Omental fat pad (tissue), 4 donors: ENCODE data around the gene PKNOX2. TPM values are rescaled to one million over a fixed set of nuclear protein-coding genes. Genes with fewer than 3 reads are reported as not detected.

Experiments used
- ATAC-seq: fragments of 150-250 bp; one replicate; pipeline ENCODE4 v1.9.1; 2016; ENCODE audit warnings: mild to moderate bottlenecking, moderate library complexity; ENCODE audit not compliant: low FRiP score
- DNase-seq: peaks from one replicate; pipeline ENCODE4 v3.0.0-alpha.2; 2019; ENCODE audit warnings: low spot score
- total RNA-seq, 4 donors: library from RNA; depleted of rRNA; stranded (reverse); fragments of >200 nt; gene quantifications; one replicate each; pipeline ENCODE4 v1.1.0, GENCODE V29; 2016
- TF ChIP-seq, protein P1 (sequence below), 3 donors: fragments of 450-650 bp; IDR thresholded peaks; one replicate each; pipeline ENCODE4 v1.5.1; 2016 to 2017; ENCODE audit warnings: antibody characterized with exemption in 3 of 3, mild to moderate bottlenecking in 3 of 3, moderate library complexity in 2 of 3

The PKNOX2 gene
- total RNA-seq, 4 donors from 2014 or later: 0.19 to 2.7 (median 0.82) TPM

DNA sequence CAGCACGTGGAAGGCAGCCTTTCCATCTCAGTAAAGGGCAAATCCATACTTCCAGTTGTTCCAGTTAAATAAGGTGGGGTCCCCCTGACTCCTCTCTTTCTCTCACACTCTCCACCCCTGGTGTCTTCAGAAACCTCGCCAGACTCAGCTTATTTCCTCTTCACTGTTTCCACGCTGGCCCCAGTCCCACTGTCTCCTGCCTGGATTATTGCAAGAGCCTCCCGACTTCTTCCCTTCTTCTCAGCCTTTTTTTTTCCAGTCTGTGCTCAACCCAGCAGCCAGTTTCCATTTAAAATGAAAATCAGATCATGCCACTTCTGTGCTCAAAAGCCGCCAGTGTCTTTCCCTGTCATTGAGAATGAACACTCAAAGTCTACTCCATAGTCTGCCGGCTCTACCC is 131.4 kb downstream of the PKNOX2 start:
- TF ChIP-seq, protein P1, sequence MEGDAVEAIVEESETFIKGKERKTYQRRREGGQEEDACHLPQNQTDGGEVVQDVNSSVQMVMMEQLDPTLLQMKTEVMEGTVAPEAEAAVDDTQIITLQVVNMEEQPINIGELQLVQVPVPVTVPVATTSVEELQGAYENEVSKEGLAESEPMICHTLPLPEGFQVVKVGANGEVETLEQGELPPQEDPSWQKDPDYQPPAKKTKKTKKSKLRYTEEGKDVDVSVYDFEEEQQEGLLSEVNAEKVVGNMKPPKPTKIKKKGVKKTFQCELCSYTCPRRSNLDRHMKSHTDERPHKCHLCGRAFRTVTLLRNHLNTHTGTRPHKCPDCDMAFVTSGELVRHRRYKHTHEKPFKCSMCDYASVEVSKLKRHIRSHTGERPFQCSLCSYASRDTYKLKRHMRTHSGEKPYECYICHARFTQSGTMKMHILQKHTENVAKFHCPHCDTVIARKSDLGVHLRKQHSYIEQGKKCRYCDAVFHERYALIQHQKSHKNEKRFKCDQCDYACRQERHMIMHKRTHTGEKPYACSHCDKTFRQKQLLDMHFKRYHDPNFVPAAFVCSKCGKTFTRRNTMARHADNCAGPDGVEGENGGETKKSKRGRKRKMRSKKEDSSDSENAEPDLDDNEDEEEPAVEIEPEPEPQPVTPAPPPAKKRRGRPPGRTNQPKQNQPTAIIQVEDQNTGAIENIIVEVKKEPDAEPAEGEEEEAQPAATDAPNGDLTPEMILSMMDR (IDR thresholded peaks at IDR 0.05): no peak
- DNase-seq: no peak
- no peak for ATAC-seq

DNA sequence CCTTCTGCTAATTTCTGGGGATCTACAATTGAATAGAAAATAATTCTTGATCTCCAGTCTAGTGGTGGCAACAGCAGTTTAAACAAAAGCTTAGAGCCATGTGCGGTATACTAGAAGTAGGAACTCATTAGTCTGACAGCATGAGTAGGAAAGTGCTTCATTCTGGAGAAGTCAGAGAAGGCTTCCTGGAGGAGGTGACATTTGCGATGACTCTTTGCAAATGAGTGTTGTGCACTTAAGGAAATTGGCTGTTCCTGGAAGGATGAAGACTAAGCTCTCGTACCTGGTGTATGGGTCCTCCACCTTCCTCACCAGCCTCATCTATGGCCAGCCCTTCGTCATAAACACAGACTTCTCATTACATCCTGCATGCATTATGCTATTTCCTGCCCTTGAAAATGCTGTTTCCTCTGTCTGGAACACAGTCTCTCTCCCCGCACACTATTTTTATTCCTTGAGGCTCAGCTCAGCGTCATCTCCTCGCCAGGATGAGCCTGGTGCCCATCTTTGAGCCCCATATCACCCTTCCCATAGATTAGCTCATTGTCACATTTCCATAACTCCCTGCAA is 132.9 kb downstream of the PKNOX2 start:
- ATAC-seq (no peak), DNase-seq (no peak)
- TF ChIP-seq, protein P1 (IDR thresholded peaks at IDR 0.05): no peak

DNA sequence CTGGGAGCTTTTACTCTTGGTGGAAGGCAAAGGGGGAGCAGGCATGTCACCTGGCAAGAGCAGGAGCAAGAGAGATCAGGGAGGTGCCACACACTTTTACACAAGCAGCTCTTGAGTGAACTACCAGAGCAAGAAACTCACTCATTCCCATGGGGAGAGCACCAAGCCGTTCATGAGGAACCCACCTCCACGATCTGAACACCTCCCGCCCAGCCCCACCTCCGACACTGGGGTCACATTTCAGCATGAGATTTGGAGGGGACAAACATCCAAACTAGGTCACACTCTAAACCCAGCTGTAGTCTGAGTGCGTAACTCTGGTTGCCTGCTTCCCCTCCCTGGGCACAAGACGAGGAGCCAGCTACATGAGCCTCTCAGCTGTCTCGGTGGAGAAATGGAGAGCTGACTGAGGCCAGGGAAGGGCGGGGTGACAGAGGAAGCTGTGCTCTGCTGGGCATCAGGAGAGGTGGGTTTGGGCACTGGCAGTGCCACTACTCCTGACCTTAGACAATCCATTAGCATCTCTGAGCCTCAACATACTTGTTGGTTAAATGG is 134.6 kb downstream of the PKNOX2 start:
- TF ChIP-seq, protein P1 (IDR thresholded peaks at IDR 0.05): no peak
- no peak for ATAC-seq
- DNase-seq: no peak

DNA sequence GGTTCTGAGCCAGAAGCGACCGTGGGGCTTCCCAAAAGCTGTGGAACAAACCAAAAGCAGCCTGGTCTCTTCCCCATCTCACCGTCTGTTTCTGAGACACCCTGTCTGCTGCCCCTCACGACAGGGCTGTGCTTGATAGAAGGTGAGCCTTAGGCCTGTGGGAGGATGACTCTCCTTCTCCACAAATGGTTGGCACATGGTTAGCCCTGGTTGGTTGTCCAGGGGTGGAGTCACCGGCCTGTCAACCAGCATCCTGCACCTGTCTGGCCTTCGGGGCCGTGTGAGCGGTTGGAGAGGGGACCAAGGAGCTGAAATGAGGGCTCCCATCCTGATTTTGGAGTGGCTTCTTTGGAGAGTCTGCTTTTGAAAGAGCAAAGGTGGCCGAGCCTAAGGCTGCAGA is 135.3 kb downstream of the PKNOX2 start:
- TF ChIP-seq, protein P1 (IDR thresholded peaks at IDR 0.05): no peak
- DNase-seq: no peak
- ATAC-seq: no peak

DNA sequence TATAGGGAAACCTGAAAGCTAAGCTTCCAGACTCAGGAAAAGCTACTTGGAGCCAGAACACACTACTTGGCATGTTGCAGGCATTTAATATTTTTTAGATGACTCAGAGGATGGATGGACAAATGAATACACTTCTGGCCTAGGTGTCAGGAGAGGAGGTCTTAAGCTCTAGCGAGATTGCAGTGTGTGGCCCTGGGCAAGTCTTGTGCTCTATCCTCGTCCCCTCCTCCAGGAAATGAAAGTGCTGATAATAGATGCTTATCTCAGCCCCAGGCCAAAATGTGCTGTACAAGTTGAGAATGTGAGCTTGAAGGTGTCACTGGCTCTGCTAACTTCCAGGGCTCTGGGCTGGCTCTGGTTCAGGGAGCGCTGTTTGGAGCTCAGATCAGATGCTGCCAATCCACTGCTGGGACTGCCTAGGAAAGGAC is 136.3 kb downstream of the PKNOX2 start:
- TF ChIP-seq, protein P1 (IDR thresholded peaks at IDR 0.05): no peak
- ATAC-seq (peak; percentile 86), DNase-seq (no peak)

DNA sequence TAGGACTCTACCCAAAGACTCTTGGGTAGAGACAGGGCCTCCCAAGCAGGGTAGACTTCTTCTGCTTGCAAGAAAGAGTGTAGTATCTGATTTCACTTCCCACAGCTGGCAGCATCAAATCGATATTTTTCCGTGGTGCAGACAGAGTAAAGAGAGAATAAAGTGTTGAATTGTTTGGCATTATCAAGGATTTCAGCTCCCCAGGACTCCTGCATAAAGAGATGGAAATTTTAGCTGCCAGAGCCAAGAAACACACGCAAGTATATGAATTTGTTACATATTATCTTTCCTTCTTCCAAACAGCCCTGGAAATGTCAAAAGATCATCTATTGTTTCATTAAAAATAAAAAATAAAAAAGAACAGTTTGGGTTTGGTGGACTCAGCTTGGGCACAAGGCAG is 136.8 kb downstream of the PKNOX2 start:
- no peak for DNase-seq
- ATAC-seq: no peak
- TF ChIP-seq, protein P1 (IDR thresholded peaks at IDR 0.05): no peak

DNA sequence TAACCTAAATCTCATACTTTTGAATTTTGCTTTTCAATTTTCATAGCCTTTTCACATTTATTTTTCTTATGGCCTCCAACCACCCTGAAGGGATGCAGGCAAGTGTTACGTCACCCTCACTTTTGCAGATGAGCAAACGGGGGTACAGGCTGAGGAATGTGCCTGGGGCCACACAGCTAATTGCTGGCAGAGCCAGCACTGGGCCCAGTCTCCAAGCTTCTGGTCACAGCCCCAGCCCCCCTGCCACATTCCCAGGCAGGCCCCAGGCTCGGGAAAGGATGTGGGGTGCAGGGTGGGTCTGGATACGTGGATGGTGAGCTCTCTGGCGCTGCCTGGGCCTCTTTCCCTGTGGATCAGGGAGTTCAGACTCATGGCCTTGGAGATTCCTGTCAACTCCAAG is 138.6 kb downstream of the PKNOX2 start:
- DNase-seq (no peak), ATAC-seq (no peak)
- TF ChIP-seq, protein P1 (IDR thresholded peaks at IDR 0.05): no peak
